IMR-90 (cell line): ENCODE measurements around the gene ASB3. TPM values are rescaled to one million over a fixed set of nuclear protein-coding genes. Genes with fewer than 3 reads are reported as not detected.

Experiments used
- ATAC-seq: fragments of 200-7000 bp; cut with Tn5 transposase; 2 replicates; pipeline ENCODE4 v1.9.1; 2020; ENCODE audit warnings: low read depth, mild to moderate bottlenecking, moderate library complexity
- BruUV-seq: library from RNA; stranded (reverse); fragments of 400-500 nt; replicated peaks from 2 replicates; lab custom pipeline; 2021; lab: Mats Ljungman, UMichigan
- CTCF ChIA-PET: fragments of 300-600 bp; formaldehyde crosslinking; extraction: SDS; loops from one replicate; lab custom pipeline; 2021; ENCODE audit warnings: antibody characterized with exemption; lab: Yijun Ruan, JAX
- POLR2A ChIA-PET: fragments of 300-600 bp; sonication (Branson Sonifier 250); formaldehyde crosslinking; loops from one replicate; lab custom pipeline; 2022; ENCODE audit warnings: antibody characterized with exemption; ENCODE audit not compliant: unreplicated experiment; lab: Charles Lee
- DNase-seq: peaks from one replicate; pipeline ENCODE4 v3.0.0; 2013
- H2AFZ ChIP-seq: replicated peaks from 2 replicates; pipeline ENCODE3; 2013; ENCODE audit warnings: low read length, mild to moderate bottlenecking; ENCODE audit not compliant: poor library complexity
- H2AK5ac ChIP-seq: 2 replicates; pipeline ENCODE4 v1.6.1; 2013; ENCODE audit warnings: low read depth, low read length, inconsistent platforms
- H2AK9ac ChIP-seq: replicated peaks from 2 replicates; pipeline ENCODE3; 2013; ENCODE audit warnings: mild to moderate bottlenecking, low read depth, low read length, moderate library complexity; ENCODE audit not compliant: poor library complexity
- H2BK120ac ChIP-seq: 2 replicates; pipeline ENCODE4 v1.6.1; 2013; ENCODE audit warnings: low read depth, low read length, inconsistent platforms
- H2BK15ac ChIP-seq: 3 replicates; pipeline ENCODE4 v1.6.1; 2013; ENCODE audit warnings: low read depth, low read length, inconsistent platforms
- H2BK20ac ChIP-seq: 2 replicates; pipeline ENCODE4 v1.6.1; 2013; ENCODE audit warnings: low read depth, mild to moderate bottlenecking, inconsistent platforms, low read length, moderate library complexity
- H2BK5ac ChIP-seq: 2 replicates; pipeline ENCODE4 v1.6.1; 2013; ENCODE audit warnings: mild to moderate bottlenecking, low read depth, low read length, inconsistent platforms; ENCODE audit not compliant: poor library complexity, severe bottlenecking
- H3K14ac ChIP-seq: replicated peaks from 2 replicates; pipeline ENCODE4 v1.6.1; 2013; ENCODE audit warnings: low read depth, low read length, inconsistent platforms
- H3K18ac ChIP-seq: 2 replicates; pipeline ENCODE4 v1.6.1; 2013; ENCODE audit warnings: low read depth, low read length, control low read depth
- H3K23ac ChIP-seq: 2 replicates; pipeline ENCODE4 v1.6.1; 2013; ENCODE audit warnings: low read depth, low read length, inconsistent platforms
- H3K27ac ChIP-seq: 2 replicates; pipeline ENCODE4 v1.5.1; 2013; ENCODE audit warnings: mild to moderate bottlenecking, control low read depth, low read length; ENCODE audit not compliant: insufficient read depth
- H3K27me3 ChIP-seq: 2 replicates; pipeline ENCODE4 v1.6.1; 2013; ENCODE audit warnings: low read length; ENCODE audit not compliant: control insufficient read depth, insufficient read depth
- H3K36me3 ChIP-seq: 2 replicates; pipeline ENCODE4 v1.6.1; 2013; ENCODE audit warnings: low read length, mixed read lengths; ENCODE audit not compliant: control insufficient read depth, insufficient read depth
- H3K4ac ChIP-seq: 2 replicates; pipeline ENCODE4 v1.6.1; 2013; ENCODE audit warnings: low read depth, low read length, inconsistent platforms
- H3K4me1 ChIP-seq: 2 replicates; pipeline ENCODE4 v1.6.1; 2013; ENCODE audit warnings: low read length, mixed read lengths; ENCODE audit not compliant: control insufficient read depth, insufficient read depth
- H3K4me2 ChIP-seq: 2 replicates; pipeline ENCODE4 v1.6.1; 2013; ENCODE audit warnings: low read depth, mild to moderate bottlenecking, control low read depth, low read length, moderate library complexity
- H3K4me3 ChIP-seq: 2 replicates; pipeline ENCODE4 v1.5.1; 2013; ENCODE audit warnings: low read depth, mild to moderate bottlenecking, control low read depth, low read length, moderate library complexity; ENCODE audit not compliant: insufficient read depth
- H3K56ac ChIP-seq: 2 replicates; pipeline ENCODE4 v1.6.1; 2013; ENCODE audit warnings: low read length, inconsistent platforms; ENCODE audit not compliant: insufficient read depth; ENCODE audit errors: extremely low read depth
- H3K79me1 ChIP-seq, 2 experiments: 2 replicates each; pipeline ENCODE4 v1.6.1; 2013; ENCODE audit warnings: low read length in 2 of 2, inconsistent platforms in 1 of 2, low read depth in 1 of 2
- H3K9ac ChIP-seq: 2 replicates; pipeline ENCODE4 v1.6.1; 2013; ENCODE audit warnings: low read depth, low read length, control low read depth
- H3K9me1 ChIP-seq: 2 replicates; pipeline ENCODE4 v1.6.1; 2013; ENCODE audit warnings: low read length, inconsistent platforms; ENCODE audit not compliant: insufficient read depth
- H3K9me3 ChIP-seq: 2 replicates; pipeline ENCODE4 v1.6.1; 2013; ENCODE audit warnings: low read length; ENCODE audit not compliant: control insufficient read depth, insufficient read depth
- H4K20me1 ChIP-seq: 2 replicates; pipeline ENCODE4 v1.6.1; 2013; ENCODE audit warnings: low read length, inconsistent platforms; ENCODE audit not compliant: insufficient read depth
- H4K5ac ChIP-seq: 2 replicates; pipeline ENCODE4 v1.6.1; 2013; ENCODE audit warnings: mild to moderate bottlenecking, low read depth, low read length, control low read depth
- H4K8ac ChIP-seq, 2 experiments: 2 replicates each; pipeline ENCODE4 v1.6.1; 2013; ENCODE audit warnings: low read depth in 2 of 2, low read length in 2 of 2, control low read depth in 1 of 2, inconsistent platforms in 1 of 2
- H4K91ac ChIP-seq: 2 replicates; pipeline ENCODE4 v1.6.1; 2013; ENCODE audit warnings: low read depth, low read length, inconsistent platforms; ENCODE audit not compliant: insufficient read depth
- BHLHE40 ChIP-seq: fragments of 150-350 bp; IDR thresholded peaks from 2 replicates; pipeline ENCODE4 v1.6.1; 2016; ENCODE audit warnings: mild to moderate bottlenecking, low read depth, low read length
- CEBPB ChIP-seq: IDR thresholded peaks from 2 replicates; pipeline ENCODE4 v1.6.1; 2012; ENCODE audit warnings: low read depth, low read length, improper control_type of control experiment
- CHD1 ChIP-seq: IDR thresholded peaks from 2 replicates; pipeline ENCODE4 v1.6.1; 2012; ENCODE audit warnings: low read depth, low read length, improper control_type of control experiment
- FOS ChIP-seq: fragments of 150-350 bp; IDR thresholded peaks from 2 replicates; pipeline ENCODE4 v1.6.1; 2016; ENCODE audit warnings: low read depth, low read length
- MAZ ChIP-seq: IDR thresholded peaks from 2 replicates; pipeline ENCODE4 v1.6.1; 2012; ENCODE audit warnings: low read depth, mild to moderate bottlenecking, low read length, improper control_type of control experiment, moderate library complexity, borderline replicate concordance
- MXI1 ChIP-seq: IDR thresholded peaks from 2 replicates; pipeline ENCODE4 v1.6.1; 2012; ENCODE audit warnings: low read depth, mild to moderate bottlenecking, low read length, moderate library complexity, borderline replicate concordance
- NFE2L2 ChIP-seq: fragments of 150-350 bp; IDR thresholded peaks from 2 replicates; pipeline ENCODE4 v1.6.1; 2016; ENCODE audit warnings: low read depth, mild to moderate bottlenecking, low read length
- POLR2A ChIP-seq: IDR thresholded peaks from 2 replicates; pipeline ENCODE4 v1.6.1; 2012; ENCODE audit warnings: mild to moderate bottlenecking, low read depth, low read length
- RAD21 ChIP-seq: IDR thresholded peaks from 2 replicates; pipeline ENCODE4 v1.6.1; 2012; ENCODE audit warnings: low read length, improper control_type of control experiment
- RCOR1 ChIP-seq: IDR thresholded peaks from 2 replicates; pipeline ENCODE4 v1.6.1; 2012; ENCODE audit warnings: mild to moderate bottlenecking, low read length, improper control_type of control experiment; ENCODE audit not compliant: insufficient replicate concordance
- SMC3 ChIP-seq: fragments of 150-350 bp; IDR thresholded peaks from 2 replicates; pipeline ENCODE4 v1.6.1; 2016; ENCODE audit warnings: low read depth, mild to moderate bottlenecking, antibody characterized with exemption, low read length, moderate library complexity
- dilution Hi-C: fragments of 300-500 bp; cut with HindIII; formaldehyde crosslinking; loops from one replicate; pipeline ENCODE4 v1.14.3; 2018; ENCODE audit warnings: low sequenced_read_pairs; ENCODE audit not compliant: unreplicated experiment
- in situ Hi-C: fragments of 300-500 bp; cut with MboI; formaldehyde crosslinking; loops from 3 replicates; pipeline ENCODE4 v1.14.3; 2019; ENCODE audit warnings: low sequenced_read_pairs, inconsistent platforms, mixed read lengths
- intact Hi-C: fragments of 100-400 bp; cut with micrococcal nuclease; formaldehyde crosslinking; loops from 2 replicates; pipeline ENCODE4 v1.10.0; 2022
- polyA plus RNA-seq, 3 experiments: library from polyadenylated mRNA; depleted of rRNA; stranded (reverse); fragments of >200 nt; gene quantifications; 2 replicates each; pipeline ENCODE4 v1.2.3, GENCODE V29; 2012; ENCODE audit warnings: low replicate concordance in 1 of 3
- total RNA-seq: library from RNA; depleted of rRNA; stranded (reverse); fragments of >200 nt; gene quantifications from 2 replicates; pipeline ENCODE4 v1.2.3, GENCODE V29; 2012
- TF ChIP-seq, protein P1 (sequence below): conservative IDR thresholded peaks from 2 replicates; pipeline ENCODE4 v1.5.1; 2012; ENCODE audit warnings: mild to moderate bottlenecking, low read depth, low read length, improper control_type of control experiment

Gene ASB3
- total and polyA plus RNA-seq, 2 of the 4 experiments (the other 2 are of a cell fraction), result 19.2 to 36.2 TPM

- CTCF ChIA-PET, result no interaction called here
- Histone ChIP-seq H4K8ac (no peak overlapping the region), H3K36me3 (peaks cover 22% of the 10 kb centered on the region), H4K5ac (no peak overlapping the region), H2AK9ac (no peak overlapping the region), H2BK15ac (no peak overlapping the region), H4K20me1 (no peaks in the 10 kb centered on the region), H3K4me2 (no peak overlapping the region), H3K23ac (no peak overlapping the region), H3K4ac (no peak overlapping the region), H2BK5ac (no peak overlapping the region), H3K4me1 (no peaks in the 10 kb centered on the region), H3K27ac (no peak overlapping the region), H2BK20ac (no peak overlapping the region), H3K9ac (no peak overlapping the region), H4K91ac (no peak overlapping the region), H3K27me3 (no peaks in the 10 kb centered on the region), H2BK120ac (no peak overlapping the region), H3K4me3 (no peak overlapping the region), H3K14ac (no peak overlapping the region), H2AK5ac (no peak overlapping the region), H3K56ac (no peak overlapping the region), H3K79me1 (no peaks in the 10 kb centered on the region), H3K9me1 (no peaks in the 10 kb centered on the region), H3K18ac (no peak overlapping the region), H3K9me3 (peaks cover 8% of the 10 kb centered on the region; the same call in 1 of the 2 replicates), H2AFZ (no peak overlapping the region)
- TF ChIP-seq SMC3 (no peak), NFE2L2 (no peak), RAD21 (no peak), CHD1 (no peak), MAZ (no peak), MXI1 (no peak), RCOR1 (no peak), CEBPB (no peak), POLR2A (no peak), FOS (no peak), BHLHE40 (no peak)
- TF ChIP-seq, protein P1, sequence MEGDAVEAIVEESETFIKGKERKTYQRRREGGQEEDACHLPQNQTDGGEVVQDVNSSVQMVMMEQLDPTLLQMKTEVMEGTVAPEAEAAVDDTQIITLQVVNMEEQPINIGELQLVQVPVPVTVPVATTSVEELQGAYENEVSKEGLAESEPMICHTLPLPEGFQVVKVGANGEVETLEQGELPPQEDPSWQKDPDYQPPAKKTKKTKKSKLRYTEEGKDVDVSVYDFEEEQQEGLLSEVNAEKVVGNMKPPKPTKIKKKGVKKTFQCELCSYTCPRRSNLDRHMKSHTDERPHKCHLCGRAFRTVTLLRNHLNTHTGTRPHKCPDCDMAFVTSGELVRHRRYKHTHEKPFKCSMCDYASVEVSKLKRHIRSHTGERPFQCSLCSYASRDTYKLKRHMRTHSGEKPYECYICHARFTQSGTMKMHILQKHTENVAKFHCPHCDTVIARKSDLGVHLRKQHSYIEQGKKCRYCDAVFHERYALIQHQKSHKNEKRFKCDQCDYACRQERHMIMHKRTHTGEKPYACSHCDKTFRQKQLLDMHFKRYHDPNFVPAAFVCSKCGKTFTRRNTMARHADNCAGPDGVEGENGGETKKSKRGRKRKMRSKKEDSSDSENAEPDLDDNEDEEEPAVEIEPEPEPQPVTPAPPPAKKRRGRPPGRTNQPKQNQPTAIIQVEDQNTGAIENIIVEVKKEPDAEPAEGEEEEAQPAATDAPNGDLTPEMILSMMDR, result no peak
- POLR2A ChIA-PET, result no interaction called here
- intact Hi-C loops, result no loop called here
- DNase-seq, result no peak
- BruUV-seq, result no TSS peak
- ATAC-seq, result no peak
- dilution Hi-C loops, result no loop called here
- in situ Hi-C loops, result no loop called here
Measured at GRCh38 chr2:53708988-53709387, 77.8 kb downstream of the ASB3 start.
